ENCODE results near the gene MANEA.
A peak's percentile ranks its signal among the peaks of the same experiment; 100 is the strongest.
"Not testable (repeated sequence)": the region's sequence is repeated elsewhere in the genome, so short reads cannot be mapped to it uniquely, and the experiment has no call there.

The MANEA gene

GRCh38 chr6:95576218-95576997, 927 bp upstream of the MANEA start:
- no peak for DNase-seq
- Histone ChIP-seq H3K36me3 (no peaks in the 10 kb centered on the region), H3K9me3 (ENCODE audit: severe bottlenecking) (no peaks in the 10 kb centered on the region), H3K27me3 (ENCODE audit: insufficient read depth, low read depth, severe bottlenecking) (no peaks in the 10 kb centered on the region), H3K4me3 (ENCODE audit: low read depth, low read length) (peak overlapping the region; percentile 78), H3K27ac (peak overlapping the region; percentile 93)
- no peak for TF ChIP-seq CTCF (IDR thresholded peaks at IDR 0.05; ENCODE audit: low read depth, low read length)

- Histone ChIP-seq H3K27ac (peak overlapping the region; percentile 93), H3K27me3 (ENCODE audit: insufficient read depth, low read depth, severe bottlenecking) (no peaks in the 10 kb centered on the region), H3K36me3 (no peaks in the 10 kb centered on the region), H3K4me3 (ENCODE audit: low read depth, low read length) (peak overlapping the region; percentile 78), H3K9me3 (ENCODE audit: severe bottlenecking) (no peaks in the 10 kb centered on the region)
- no peak for DNase-seq
- TF ChIP-seq CTCF (IDR thresholded peaks at IDR 0.05; ENCODE audit: low read depth, low read length) = no peak
Measured at GRCh38 chr6:95576998-95577303, 384 bp upstream of the MANEA start.

- Histone ChIP-seq H3K27me3 (ENCODE audit: insufficient read depth, low read depth, severe bottlenecking) (no peaks in the 10 kb centered on the region), H3K27ac (peak overlapping the region; percentile 93), H3K9me3 (ENCODE audit: severe bottlenecking) (no peaks in the 10 kb centered on the region), H3K36me3 (no peaks in the 10 kb centered on the region), H3K4me3 (ENCODE audit: low read depth, low read length) (peak overlapping the region; percentile 78)
- no peak for DNase-seq
- TF ChIP-seq CTCF (IDR thresholded peaks at IDR 0.05; ENCODE audit: low read depth, low read length) = no peak
Measured at GRCh38 chr6:95578106-95578410, 723 bp downstream of the MANEA start.

GRCh38 chr6:95581073-95581472, 3.7 kb downstream of the MANEA start:
- Histone ChIP-seq H3K36me3 (no peaks in the 10 kb centered on the region), H3K27me3 (ENCODE audit: insufficient read depth, low read depth, severe bottlenecking) (no peaks in the 10 kb centered on the region), H3K9me3 (ENCODE audit: severe bottlenecking) (no peaks in the 10 kb centered on the region), H3K4me3 (ENCODE audit: low read depth, low read length) (no peak overlapping the region), H3K27ac (no peak overlapping the region)
- no peak for DNase-seq
- no peak for TF ChIP-seq CTCF (IDR thresholded peaks at IDR 0.05; ENCODE audit: low read depth, low read length)

GRCh38 chr6:95584226-95584625, 6.9 kb downstream of the MANEA start:
- DNase-seq; H3K9me3 ChIP-seq (ENCODE audit: severe bottlenecking); H3K27me3 ChIP-seq (ENCODE audit: insufficient read depth, low read depth, severe bottlenecking); H3K27ac ChIP-seq; H3K4me3 ChIP-seq (ENCODE audit: low read depth, low read length); H3K36me3 ChIP-seq: not testable (repeated sequence)

GRCh38 chr6:95587989-95588388, 10.7 kb downstream of the MANEA start:
- Histone ChIP-seq H3K27me3 (ENCODE audit: insufficient read depth, low read depth, severe bottlenecking) (no peaks in the 10 kb centered on the region), H3K27ac (no peak overlapping the region), H3K36me3 (no peaks in the 10 kb centered on the region; the same call in 1 of the 2 replicates), H3K4me3 (ENCODE audit: low read depth, low read length) (no peak overlapping the region), H3K9me3 (ENCODE audit: severe bottlenecking) (no peaks in the 10 kb centered on the region)
- no peak for TF ChIP-seq CTCF (IDR thresholded peaks at IDR 0.05; ENCODE audit: low read depth, low read length)
- DNase-seq = no peak
